Measurements from ENCODE around the gene ITGAE.

ITGAE gene

GRCh38 chr17:3826191-3826590 lies 25.2 kb upstream of the ITGAE start:
- Histone ChIP-seq H3K23ac (ENCODE audit: low read length) (no peak overlapping the region), H3K56ac (ENCODE audit: low read length) (no peak overlapping the region), H4K8ac (ENCODE audit: low read depth, low read length) (no peak overlapping the region), H2BK15ac (replicated peaks; ENCODE audit: low read depth) (no peak overlapping the region), H2AK5ac (ENCODE audit: low read length) (no peak overlapping the region), H3K9ac (ENCODE audit: low read length) (no peak overlapping the region), H3K4me1 (ENCODE audit: control insufficient read depth, low read depth, low read length) (no peaks in the 10 kb centered on the region), H3K4ac (ENCODE audit: low read depth, low read length) (no peak overlapping the region), H3K79me2 (ENCODE audit: control insufficient read depth, insufficient read depth, low read length) (no peaks in the 10 kb centered on the region), H3K18ac (ENCODE audit: low read length) (no peak overlapping the region), H2BK120ac (ENCODE audit: low read depth, low read length) (no peak overlapping the region), H3K4me3 (ENCODE audit: low read length) (no peak overlapping the region), H4K5ac (ENCODE audit: low read length) (no peak overlapping the region), H3K27me3 (ENCODE audit: insufficient read depth, low read length, poor library complexity) (no peaks in the 10 kb centered on the region), H2BK5ac (ENCODE audit: low read length) (no peak overlapping the region), H3K36me3 (ENCODE audit: control insufficient read depth, insufficient read depth, low read length) (peaks cover 10% of the 10 kb centered on the region), H3K79me1 (ENCODE audit: low read length) (no peaks in the 10 kb centered on the region), H3K27ac (ENCODE audit: low read depth, low read length) (no peak overlapping the region), H3K4me2 (ENCODE audit: low read length) (no peak overlapping the region)
- DNase-seq: no peak
- WGBS (ENCODE audit: extremely low coverage, insufficient coverage, low lambda C conversion rate): no CpG with 5 or more reads among the region's 4 CpGs

GRCh38 chr17:3821101-3821500 lies 20.1 kb upstream of the ITGAE start:
- H2BK120ac ChIP-seq (ENCODE audit: low read depth, low read length): no peak overlapping the region
- peaks cover 13% of the 10 kb centered on the region for H3K36me3 ChIP-seq (ENCODE audit: control insufficient read depth, insufficient read depth, low read length)
- H3K9ac ChIP-seq (ENCODE audit: low read length): no peak overlapping the region
- DNase-seq: no peak
- no peak overlapping the region for H3K18ac ChIP-seq (ENCODE audit: low read length)
- H3K56ac ChIP-seq (ENCODE audit: low read length): no peak overlapping the region
- no peak overlapping the region for H3K4me3 ChIP-seq (ENCODE audit: low read length)
- no peak overlapping the region for H2BK15ac ChIP-seq (replicated peaks; ENCODE audit: low read depth)
- no peaks in the 10 kb centered on the region for H3K79me2 ChIP-seq (ENCODE audit: control insufficient read depth, insufficient read depth, low read length)
- no peak overlapping the region for H2AK5ac ChIP-seq (ENCODE audit: low read length)
- peak overlapping the region; percentile 2 for H4K8ac ChIP-seq (ENCODE audit: low read depth, low read length)
- H3K23ac ChIP-seq (ENCODE audit: low read length): no peak overlapping the region
- no CpG with 5 or more reads among the region's 9 CpGs for WGBS (ENCODE audit: extremely low coverage, insufficient coverage, low lambda C conversion rate)
- no peak overlapping the region for H3K4ac ChIP-seq (ENCODE audit: low read depth, low read length)
- H2BK5ac ChIP-seq (ENCODE audit: low read length): no peak overlapping the region
- no peak overlapping the region for H4K5ac ChIP-seq (ENCODE audit: low read length)
- no peaks in the 10 kb centered on the region for H3K79me1 ChIP-seq (ENCODE audit: low read length)
- no peaks in the 10 kb centered on the region for H3K27me3 ChIP-seq (ENCODE audit: insufficient read depth, low read length, poor library complexity)
- no peak overlapping the region for H3K4me2 ChIP-seq (ENCODE audit: low read length)
- H3K4me1 ChIP-seq (ENCODE audit: control insufficient read depth, low read depth, low read length): no peaks in the 10 kb centered on the region
- H3K27ac ChIP-seq (ENCODE audit: low read depth, low read length): no peak overlapping the region

GRCh38 chr17:3818786-3819185 lies 17.8 kb upstream of the ITGAE start:
- no peak overlapping the region for H3K9ac ChIP-seq (ENCODE audit: low read length)
- peaks cover 11% of the 10 kb centered on the region for H3K36me3 ChIP-seq (ENCODE audit: control insufficient read depth, insufficient read depth, low read length)
- no peaks in the 10 kb centered on the region for H3K27me3 ChIP-seq (ENCODE audit: insufficient read depth, low read length, poor library complexity)
- H3K79me2 ChIP-seq (ENCODE audit: control insufficient read depth, insufficient read depth, low read length): no peaks in the 10 kb centered on the region
- no peak overlapping the region for H4K5ac ChIP-seq (ENCODE audit: low read length)
- no peak overlapping the region for H2AK5ac ChIP-seq (ENCODE audit: low read length)
- no peak overlapping the region for H2BK5ac ChIP-seq (ENCODE audit: low read length)
- no peak overlapping the region for H3K27ac ChIP-seq (ENCODE audit: low read depth, low read length)
- WGBS (ENCODE audit: extremely low coverage, insufficient coverage, low lambda C conversion rate): no CpG with 5 or more reads among the region's 6 CpGs
- H3K23ac ChIP-seq (ENCODE audit: low read length): no peak overlapping the region
- no peak for DNase-seq
- no peak overlapping the region for H2BK15ac ChIP-seq (replicated peaks; ENCODE audit: low read depth)
- H3K56ac ChIP-seq (ENCODE audit: low read length): no peak overlapping the region
- no peak overlapping the region for H3K4me3 ChIP-seq (ENCODE audit: low read length)
- H2BK120ac ChIP-seq (ENCODE audit: low read depth, low read length): no peak overlapping the region
- H3K79me1 ChIP-seq (ENCODE audit: low read length): no peaks in the 10 kb centered on the region
- no peak overlapping the region for H3K18ac ChIP-seq (ENCODE audit: low read length)
- H3K4me2 ChIP-seq (ENCODE audit: low read length): no peak overlapping the region
- no peaks in the 10 kb centered on the region for H3K4me1 ChIP-seq (ENCODE audit: control insufficient read depth, low read depth, low read length)
- H4K8ac ChIP-seq (ENCODE audit: low read depth, low read length): no peak overlapping the region
- H3K4ac ChIP-seq (ENCODE audit: low read depth, low read length): no peak overlapping the region

GRCh38 chr17:3817851-3818605 lies 17.0 kb upstream of the ITGAE start:
- Histone ChIP-seq H3K18ac (ENCODE audit: low read length) (no peak overlapping the region), H3K9ac (ENCODE audit: low read length) (no peak overlapping the region), H3K4ac (ENCODE audit: low read depth, low read length) (no peak overlapping the region), H3K23ac (ENCODE audit: low read length) (no peak overlapping the region), H3K4me2 (ENCODE audit: low read length) (no peak overlapping the region), H3K27ac (ENCODE audit: low read depth, low read length) (no peak overlapping the region), H3K79me2 (ENCODE audit: control insufficient read depth, insufficient read depth, low read length) (no peaks in the 10 kb centered on the region), H4K8ac (ENCODE audit: low read depth, low read length) (no peak overlapping the region), H3K4me3 (ENCODE audit: low read length) (no peak overlapping the region), H3K56ac (ENCODE audit: low read length) (no peak overlapping the region), H3K36me3 (ENCODE audit: control insufficient read depth, insufficient read depth, low read length) (peaks cover 13% of the 10 kb centered on the region), H2BK5ac (ENCODE audit: low read length) (no peak overlapping the region), H4K5ac (ENCODE audit: low read length) (no peak overlapping the region), H3K4me1 (ENCODE audit: control insufficient read depth, low read depth, low read length) (no peaks in the 10 kb centered on the region), H3K27me3 (ENCODE audit: insufficient read depth, low read length, poor library complexity) (no peaks in the 10 kb centered on the region), H3K79me1 (ENCODE audit: low read length) (no peaks in the 10 kb centered on the region), H2BK120ac (ENCODE audit: low read depth, low read length) (no peak overlapping the region), H2BK15ac (replicated peaks; ENCODE audit: low read depth) (no peak overlapping the region), H2AK5ac (ENCODE audit: low read length) (no peak overlapping the region)
- no CpG with 5 or more reads among the region's 12 CpGs for WGBS (ENCODE audit: extremely low coverage, insufficient coverage, low lambda C conversion rate)
- no peak for DNase-seq

DNA sequence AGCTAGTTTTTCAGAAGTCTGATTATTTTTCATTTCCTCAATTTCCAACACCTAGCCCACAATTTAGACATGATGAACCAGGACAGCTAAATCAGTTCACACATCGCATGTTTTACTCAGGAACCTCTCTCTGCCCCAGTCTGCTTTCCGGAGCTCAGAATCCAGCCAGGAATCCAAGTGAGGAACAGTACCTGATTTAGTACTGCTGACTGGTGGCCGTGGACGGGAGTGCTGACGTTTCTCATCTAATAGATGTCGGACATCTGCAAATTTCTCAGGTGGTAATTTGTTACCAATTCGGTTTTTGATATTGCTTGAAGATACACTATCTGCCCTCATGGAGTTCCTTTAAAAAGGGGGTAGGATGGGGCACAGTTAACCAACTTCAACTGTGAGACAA lies 14.9 kb upstream of the ITGAE start:
- H3K79me2 ChIP-seq (ENCODE audit: control insufficient read depth, insufficient read depth, low read length): no peaks in the 10 kb centered on the region
- H2BK120ac ChIP-seq (ENCODE audit: low read depth, low read length): no peak overlapping the region
- WGBS (ENCODE audit: extremely low coverage, insufficient coverage, low lambda C conversion rate): no CpG with 5 or more reads among the region's 7 CpGs
- no peak overlapping the region for H2AK5ac ChIP-seq (ENCODE audit: low read length)
- H3K27ac ChIP-seq (ENCODE audit: low read depth, low read length): no peak overlapping the region
- no peaks in the 10 kb centered on the region for H3K4me1 ChIP-seq (ENCODE audit: control insufficient read depth, low read depth, low read length)
- no peak overlapping the region for H3K4ac ChIP-seq (ENCODE audit: low read depth, low read length)
- H3K18ac ChIP-seq (ENCODE audit: low read length): no peak overlapping the region
- H3K4me3 ChIP-seq (ENCODE audit: low read length): no peak overlapping the region
- no peak overlapping the region for H4K5ac ChIP-seq (ENCODE audit: low read length)
- no peaks in the 10 kb centered on the region for H3K79me1 ChIP-seq (ENCODE audit: low read length)
- H3K4me2 ChIP-seq (ENCODE audit: low read length): no peak overlapping the region
- H2BK15ac ChIP-seq (replicated peaks; ENCODE audit: low read depth): no peak overlapping the region
- H4K8ac ChIP-seq (ENCODE audit: low read depth, low read length): no peak overlapping the region
- H2BK5ac ChIP-seq (ENCODE audit: low read length): no peak overlapping the region
- no peak overlapping the region for H3K56ac ChIP-seq (ENCODE audit: low read length)
- H3K27me3 ChIP-seq (ENCODE audit: insufficient read depth, low read length, poor library complexity): no peaks in the 10 kb centered on the region
- H3K9ac ChIP-seq (ENCODE audit: low read length): no peak overlapping the region
- H3K23ac ChIP-seq (ENCODE audit: low read length): no peak overlapping the region
- DNase-seq: no peak
- H3K36me3 ChIP-seq (ENCODE audit: control insufficient read depth, insufficient read depth, low read length): peaks cover 15% of the 10 kb centered on the region

DNA sequence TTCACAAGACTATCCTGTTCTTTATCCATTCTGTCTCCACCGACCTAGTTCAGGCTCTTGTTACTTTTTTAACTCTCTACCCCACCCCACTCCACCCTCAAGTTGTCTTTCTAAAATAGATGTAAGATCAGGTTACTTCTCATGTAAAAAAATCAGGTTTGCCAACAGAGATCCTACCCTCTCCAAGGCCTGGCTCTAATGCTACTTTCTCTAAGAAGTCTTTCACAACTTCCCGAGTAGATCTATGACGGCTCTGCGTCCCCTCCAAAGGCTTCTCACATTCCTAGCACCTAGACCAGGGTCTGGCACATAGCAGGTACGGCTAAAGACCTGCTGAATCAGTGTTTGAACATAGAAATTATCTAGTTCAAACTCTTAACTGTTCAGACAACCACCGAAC lies 14.1 kb upstream of the ITGAE start:
- no peak overlapping the region for H2BK120ac ChIP-seq (ENCODE audit: low read depth, low read length)
- no peaks in the 10 kb centered on the region for H3K4me1 ChIP-seq (ENCODE audit: control insufficient read depth, low read depth, low read length)
- no peak overlapping the region for H2BK5ac ChIP-seq (ENCODE audit: low read length)
- no peaks in the 10 kb centered on the region for H3K79me2 ChIP-seq (ENCODE audit: control insufficient read depth, insufficient read depth, low read length)
- no peaks in the 10 kb centered on the region for H3K27me3 ChIP-seq (ENCODE audit: insufficient read depth, low read length, poor library complexity)
- no peak overlapping the region for H4K5ac ChIP-seq (ENCODE audit: low read length)
- no peak overlapping the region for H3K4ac ChIP-seq (ENCODE audit: low read depth, low read length)
- no CpG with 5 or more reads among the region's 6 CpGs for WGBS (ENCODE audit: extremely low coverage, insufficient coverage, low lambda C conversion rate)
- no peak overlapping the region for H3K4me3 ChIP-seq (ENCODE audit: low read length)
- no peak overlapping the region for H3K27ac ChIP-seq (ENCODE audit: low read depth, low read length)
- H3K56ac ChIP-seq (ENCODE audit: low read length): no peak overlapping the region
- H3K36me3 ChIP-seq (ENCODE audit: control insufficient read depth, insufficient read depth, low read length): peaks cover 18% of the 10 kb centered on the region
- no peak overlapping the region for H2BK15ac ChIP-seq (replicated peaks; ENCODE audit: low read depth)
- no peak overlapping the region for H3K4me2 ChIP-seq (ENCODE audit: low read length)
- H3K79me1 ChIP-seq (ENCODE audit: low read length): no peaks in the 10 kb centered on the region
- DNase-seq: no peak
- H3K9ac ChIP-seq (ENCODE audit: low read length): no peak overlapping the region
- H2AK5ac ChIP-seq (ENCODE audit: low read length): no peak overlapping the region
- H3K23ac ChIP-seq (ENCODE audit: low read length): no peak overlapping the region
- no peak overlapping the region for H4K8ac ChIP-seq (ENCODE audit: low read depth, low read length)
- H3K18ac ChIP-seq (ENCODE audit: low read length): no peak overlapping the region
